Measurements from ENCODE around the gene TNS4. TPM values are rescaled to one million over a fixed set of nuclear protein-coding genes. Genes with fewer than 3 reads are reported as not detected.

Gene TNS4
- total RNA-seq, 1 experiment from 2014 or later = 0.59 TPM

- no CpG with 5 or more reads among the region's 12 CpGs for WGBS (ENCODE audit: extremely low coverage, insufficient read length, low lambda C conversion rate)
- H3K27ac ChIP-seq (ENCODE audit: insufficient read length, low read depth, low read length) = no peak overlapping the region
Measured at GRCh38 chr17:40486522-40487370, 14.7 kb downstream of the TNS4 start.

More at GRCh38 chr17:40486522-40487370, 14.7 kb downstream of the TNS4 start:
- H3K79me1 ChIP-seq (ENCODE audit: insufficient read depth, low read depth, low read length, poor library complexity, severe bottlenecking) = no peaks in the 10 kb centered on the region
- peaks cover 7% of the 10 kb centered on the region for H3K27me3 Mint-ChIP-seq (ENCODE audit: low read depth)
- no peak overlapping the region for H2AFZ ChIP-seq (ENCODE audit: low read length)
- H3K23ac ChIP-seq (ENCODE audit: insufficient read length, low read depth, low read length) = no peak overlapping the region
- H3K9me3 ChIP-seq (ENCODE audit: control insufficient read depth, low read depth, low read length) = no peaks in the 10 kb centered on the region
- DNase-seq = no peak
- no peak for TF ChIP-seq CTCF (conservative IDR thresholded peaks at IDR 0.05)
- no peak overlapping the region for H2BK15ac ChIP-seq (ENCODE audit: low read depth, low read length)
- H2BK5ac ChIP-seq (ENCODE audit: insufficient read length, low read length) = no peak overlapping the region
- H3K4me1 Mint-ChIP-seq = peaks cover 59 to 63% of the 10 kb centered on the region in 2 experiments
- H3K4me1 ChIP-seq (ENCODE audit: insufficient read depth, low read length) = peaks cover 9% of the 10 kb centered on the region
- H4K91ac ChIP-seq (ENCODE audit: insufficient read length, low read depth, low read length) = no peak overlapping the region
- no peak overlapping the region for H2BK20ac ChIP-seq (ENCODE audit: low read depth, low read length, poor library complexity, severe bottlenecking)
- H3K79me2 ChIP-seq (ENCODE audit: insufficient read depth, low read length) = no peaks in the 10 kb centered on the region
- H3K9me3 Mint-ChIP-seq = no peaks in the 10 kb centered on the region
- no peak overlapping the region for H3K18ac ChIP-seq (ENCODE audit: insufficient read length, low read depth, low read length)
- H2AK5ac ChIP-seq (ENCODE audit: insufficient read length, low read length) = no peak overlapping the region
- H2BK120ac ChIP-seq (ENCODE audit: low read depth, low read length, poor library complexity, severe bottlenecking) = no peak overlapping the region
- no peak overlapping the region for H4K8ac ChIP-seq (replicated peaks; ENCODE audit: insufficient read length, low read depth, low read length)
- no peak overlapping the region for H3K4me2 ChIP-seq (ENCODE audit: insufficient read depth, insufficient read length, low read length)
- no peak overlapping the region for H3K9ac ChIP-seq (ENCODE audit: extremely low read depth, insufficient read length, low read length)
- no peak overlapping the region for H3K4ac ChIP-seq (ENCODE audit: low read depth, low read length)
- no peaks in the 10 kb centered on the region for H3K36me3 Mint-ChIP-seq (ENCODE audit: insufficient read depth in 1 of 3, low read depth in 3 of 3)
- no peaks in the 10 kb centered on the region for H3K23me2 ChIP-seq (ENCODE audit: insufficient read length, low read depth, low read length, poor library complexity, severe bottlenecking)
- H4K20me1 ChIP-seq (ENCODE audit: control insufficient read depth, insufficient read depth, insufficient read length) = no peaks in the 10 kb centered on the region
- H3T11ph ChIP-seq (ENCODE audit: low read length) = no peak overlapping the region
- H3K56ac ChIP-seq (ENCODE audit: insufficient read length, low read depth, low read length) = no peak overlapping the region
- no peaks in the 10 kb centered on the region; the same call in 1 of the 2 replicates for H3K27me3 ChIP-seq (ENCODE audit: insufficient read depth, low read length)
- no peak overlapping the region for H3K14ac ChIP-seq (ENCODE audit: insufficient read depth, low read length)
- H3K27ac Mint-ChIP-seq = no peak overlapping the region
- no peak overlapping the region for H4K5ac ChIP-seq (ENCODE audit: insufficient read length, low read depth, low read length)
- no peak overlapping the region for H2BK12ac ChIP-seq (ENCODE audit: insufficient read length, low read depth, low read length)
- H3K4me3 Mint-ChIP-seq = no peak overlapping the region
